Neutrophil (primary cell): ENCODE data around the gene RADIL.

ENCODE experiments used
- H3K27ac ChIP-seq: fragments of 200-600 bp; sonication (generic); 2 replicates; pipeline ENCODE4 v1.5.1; 2016; ENCODE audit warnings: mild to moderate bottlenecking, moderate library complexity
- H3K27me3 ChIP-seq: fragments of 200-600 bp; sonication (generic); 2 replicates; pipeline ENCODE4 v1.6.0; 2016; ENCODE audit warnings: mild to moderate bottlenecking
- H3K36me3 ChIP-seq: fragments of 200-600 bp; sonication (generic); 2 replicates; pipeline ENCODE4 v1.5.1; 2017
- H3K4me1 ChIP-seq, 2 experiments: fragments of 200-600 bp in 1 of 2; sonication (generic) in 1 of 2; 1 replicate in 1 of 2; 2 replicates in 1 of 2; pipeline versions ENCODE4 v1.5.1 to v1.6.1; 2013 to 2016; ENCODE audit warnings: low read depth in 1 of 2, low read length in 1 of 2, mild to moderate bottlenecking in 1 of 2, moderate library complexity in 1 of 2; ENCODE audit not compliant: control insufficient read depth in 1 of 2, insufficient read depth in 1 of 2
- H3K4me3 ChIP-seq, 2 experiments: fragments of 200-600 bp in 1 of 2; sonication (generic) in 1 of 2; 1 replicate in 1 of 2; 2 replicates in 1 of 2; pipeline ENCODE4 v1.5.1; 2013 to 2016; ENCODE audit warnings: low read depth in 1 of 2, low read length in 1 of 2, mild to moderate bottlenecking in 1 of 2, moderate library complexity in 1 of 2
- H3K9me3 ChIP-seq: fragments of 200-600 bp; sonication (generic); 2 replicates; pipeline ENCODE4 v1.5.1; 2016
- TF ChIP-seq, protein P1 (sequence below): fragments of 200-600 bp; sonication (generic); IDR thresholded peaks from 2 replicates; pipeline ENCODE4 v1.5.1; 2016; ENCODE audit warnings: antibody characterized with exemption

RADIL gene

GRCh38 chr7:4822677-4823076, 60.8 kb downstream of the RADIL start:
- no peaks in the 10 kb centered on the region for H3K36me3 ChIP-seq
- no peak overlapping the region for H3K27ac ChIP-seq
- H3K4me1 ChIP-seq, result no peaks in the 10 kb centered on the region
- H3K27me3 ChIP-seq, result peaks cover 4% of the 10 kb centered on the region
- TF ChIP-seq, protein P1, sequence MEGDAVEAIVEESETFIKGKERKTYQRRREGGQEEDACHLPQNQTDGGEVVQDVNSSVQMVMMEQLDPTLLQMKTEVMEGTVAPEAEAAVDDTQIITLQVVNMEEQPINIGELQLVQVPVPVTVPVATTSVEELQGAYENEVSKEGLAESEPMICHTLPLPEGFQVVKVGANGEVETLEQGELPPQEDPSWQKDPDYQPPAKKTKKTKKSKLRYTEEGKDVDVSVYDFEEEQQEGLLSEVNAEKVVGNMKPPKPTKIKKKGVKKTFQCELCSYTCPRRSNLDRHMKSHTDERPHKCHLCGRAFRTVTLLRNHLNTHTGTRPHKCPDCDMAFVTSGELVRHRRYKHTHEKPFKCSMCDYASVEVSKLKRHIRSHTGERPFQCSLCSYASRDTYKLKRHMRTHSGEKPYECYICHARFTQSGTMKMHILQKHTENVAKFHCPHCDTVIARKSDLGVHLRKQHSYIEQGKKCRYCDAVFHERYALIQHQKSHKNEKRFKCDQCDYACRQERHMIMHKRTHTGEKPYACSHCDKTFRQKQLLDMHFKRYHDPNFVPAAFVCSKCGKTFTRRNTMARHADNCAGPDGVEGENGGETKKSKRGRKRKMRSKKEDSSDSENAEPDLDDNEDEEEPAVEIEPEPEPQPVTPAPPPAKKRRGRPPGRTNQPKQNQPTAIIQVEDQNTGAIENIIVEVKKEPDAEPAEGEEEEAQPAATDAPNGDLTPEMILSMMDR, result no peak
- H3K9me3 ChIP-seq, result no peaks in the 10 kb centered on the region
- no peak overlapping the region for H3K4me3 ChIP-seq

- TF ChIP-seq, protein P1, result no peak
- Histone ChIP-seq H3K4me1 (no peaks in the 10 kb centered on the region), H3K4me3 (no peak overlapping the region), H3K27me3 (peaks cover 4% of the 10 kb centered on the region), H3K27ac (no peak overlapping the region), H3K9me3 (no peaks in the 10 kb centered on the region), H3K36me3 (no peaks in the 10 kb centered on the region)
These were observed 62.5 kb downstream of the RADIL start for GRCh38 chr7:4820967-4821471.

DNA sequence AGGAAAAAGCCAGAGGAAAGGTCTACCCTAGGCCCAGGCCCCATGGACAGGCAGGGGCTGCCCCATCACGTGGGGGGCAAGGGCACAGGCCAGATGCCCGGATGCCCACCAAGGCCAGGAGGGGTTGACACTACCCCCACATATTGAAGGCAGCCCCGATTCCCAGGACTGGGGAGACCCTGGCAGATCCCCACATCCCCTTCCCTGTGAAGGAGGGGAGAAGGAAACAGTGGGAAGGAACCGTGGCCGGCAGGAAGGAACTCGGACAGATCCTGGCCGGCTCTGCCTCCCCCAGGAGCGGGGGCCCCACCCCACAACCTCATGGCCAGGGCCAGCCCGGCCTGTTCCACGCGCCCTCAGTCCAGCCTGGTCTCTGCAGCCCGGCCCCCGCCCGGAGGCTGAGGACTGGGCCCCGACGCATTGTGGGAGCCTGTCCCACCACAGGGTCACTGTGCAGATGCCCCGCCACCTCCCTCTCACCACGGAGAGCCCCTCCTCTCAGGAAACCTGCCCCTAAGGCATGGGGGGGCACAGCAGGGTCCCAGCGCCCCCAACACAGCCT, 63.0 kb downstream of the RADIL start:
- Histone ChIP-seq H3K4me3 (no peak overlapping the region), H3K27ac (no peak overlapping the region), H3K27me3 (peaks cover 4% of the 10 kb centered on the region), H3K4me1 (no peaks in the 10 kb centered on the region), H3K36me3 (no peaks in the 10 kb centered on the region), H3K9me3 (no peaks in the 10 kb centered on the region)
- TF ChIP-seq, protein P1, result no peak

GRCh38 chr7:4819560-4820404, 63.7 kb downstream of the RADIL start:
- Histone ChIP-seq H3K27ac (no peak overlapping the region), H3K27me3 (peaks cover 11% of the 10 kb centered on the region), H3K9me3 (no peaks in the 10 kb centered on the region), H3K4me3 (no peak overlapping the region), H3K36me3 (no peaks in the 10 kb centered on the region), H3K4me1 (no peaks in the 10 kb centered on the region)
- TF ChIP-seq, protein P1, result no peak

- Histone ChIP-seq H3K4me1 (no peaks in the 10 kb centered on the region), H3K36me3 (no peaks in the 10 kb centered on the region), H3K27me3 (peaks cover 23% of the 10 kb centered on the region), H3K4me3 (no peak overlapping the region), H3K9me3 (no peaks in the 10 kb centered on the region), H3K27ac (no peak overlapping the region)
- TF ChIP-seq, protein P1, result no peak
These were observed 65.3 kb downstream of the RADIL start for GRCh38 chr7:4818000-4818794.
